Prostate gland (tissue), 2 donors: ENCODE measurements around the gene POU6F2.

Experiments used
- POLR2A ChIP-seq: fragments of 450-650 bp; IDR thresholded peaks from one replicate; pipeline ENCODE4 v1.6.1; 2016; ENCODE audit warnings: antibody characterized with exemption, mild to moderate bottlenecking
- POLR2AphosphoS5 ChIP-seq: sonication (generic); formaldehyde crosslinking; IDR thresholded peaks from one replicate; pipeline ENCODE4 v1.6.1; 2017; ENCODE audit warnings: antibody characterized with exemption
- TF ChIP-seq, protein P1 (sequence below), 4 experiments: fragments of 200-600 bp in 2 of 4; fragments of 450-650 bp in 2 of 4; sonication (generic) in 2 of 4; IDR thresholded peaks; 1 replicate in 3 of 4; 2 replicates in 1 of 4; pipeline ENCODE4 v1.5.1; 2016 to 2019; ENCODE audit warnings: antibody characterized with exemption in 4 of 4, mild to moderate bottlenecking in 2 of 4, moderate library complexity in 2 of 4

- TF ChIP-seq, protein P1, sequence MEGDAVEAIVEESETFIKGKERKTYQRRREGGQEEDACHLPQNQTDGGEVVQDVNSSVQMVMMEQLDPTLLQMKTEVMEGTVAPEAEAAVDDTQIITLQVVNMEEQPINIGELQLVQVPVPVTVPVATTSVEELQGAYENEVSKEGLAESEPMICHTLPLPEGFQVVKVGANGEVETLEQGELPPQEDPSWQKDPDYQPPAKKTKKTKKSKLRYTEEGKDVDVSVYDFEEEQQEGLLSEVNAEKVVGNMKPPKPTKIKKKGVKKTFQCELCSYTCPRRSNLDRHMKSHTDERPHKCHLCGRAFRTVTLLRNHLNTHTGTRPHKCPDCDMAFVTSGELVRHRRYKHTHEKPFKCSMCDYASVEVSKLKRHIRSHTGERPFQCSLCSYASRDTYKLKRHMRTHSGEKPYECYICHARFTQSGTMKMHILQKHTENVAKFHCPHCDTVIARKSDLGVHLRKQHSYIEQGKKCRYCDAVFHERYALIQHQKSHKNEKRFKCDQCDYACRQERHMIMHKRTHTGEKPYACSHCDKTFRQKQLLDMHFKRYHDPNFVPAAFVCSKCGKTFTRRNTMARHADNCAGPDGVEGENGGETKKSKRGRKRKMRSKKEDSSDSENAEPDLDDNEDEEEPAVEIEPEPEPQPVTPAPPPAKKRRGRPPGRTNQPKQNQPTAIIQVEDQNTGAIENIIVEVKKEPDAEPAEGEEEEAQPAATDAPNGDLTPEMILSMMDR (IDR thresholded peaks at IDR 0.05): no peak
- TF ChIP-seq POLR2AphosphoS5 (no peak), POLR2A (no peak)
Measured at GRCh38 chr7:39490296-39490695, 512.6 kb downstream of the POU6F2 start.
